Measurements from ENCODE around the gene PNLDC1. TPM values are rescaled to one million over a fixed set of nuclear protein-coding genes. Genes with fewer than 3 reads are reported as not detected.

Gene PNLDC1
- total RNA-seq, 1 experiment from 2014 or later = 0.20 TPM

- peaks cover 6% of the 10 kb centered on the region; the same call in 1 of the 2 replicates for H3F3A ChIP-seq (ENCODE audit: insufficient read depth, low read depth)
- TF ChIP-seq EZH2 (IDR thresholded peaks at IDR 0.05; ENCODE audit: low read depth) (no peak), CTCF (conservative IDR thresholded peaks at IDR 0.05) (no peak)
- no peaks in the 10 kb centered on the region for H4K20me1 ChIP-seq (ENCODE audit: insufficient read depth)
- no TSS peak for BruUV-seq (replicated peaks)
- no peaks in the 10 kb centered on the region for H3K27me3 ChIP-seq (ENCODE audit: insufficient read depth, low read depth)
- ChIA-PET POLR2A (ENCODE audit: unreplicated experiment) (no interaction called here), CTCF (no interaction called here)
- DNase-seq = no peak
- H3K9me3 ChIP-seq (ENCODE audit: insufficient read depth, low read depth) = no peaks in the 10 kb centered on the region
- intact Hi-C loops (cut with micrococcal nuclease; ENCODE audit: unreplicated experiment) = no loop called here
- H3K4me1 ChIP-seq (replicated peaks; ENCODE audit: insufficient read depth) = no peaks in the 10 kb centered on the region
- no peak overlapping the region for H3K4me3 ChIP-seq
- no peaks in the 10 kb centered on the region for H3K79me2 ChIP-seq (ENCODE audit: low read depth)
- no peak overlapping the region for H3K4me2 ChIP-seq
- no peak overlapping the region for H2AFZ ChIP-seq
- H3K9me2 ChIP-seq (ENCODE audit: insufficient read depth) = no peaks in the 10 kb centered on the region
- H3K36me3 ChIP-seq (ENCODE audit: low read depth) = peaks cover 10% of the 10 kb centered on the region; the same call in 1 of the 2 replicates
- no peak overlapping the region for H3K27ac ChIP-seq
Observed at GRCh38 chr6:159801935-159802334, 1.9 kb downstream of the PNLDC1 start.

GRCh38 chr6:159804504-159804903 lies 4.4 kb downstream of the PNLDC1 start:
- CTCF ChIA-PET = no interaction called here
- no peak for TF ChIP-seq CTCF (conservative IDR thresholded peaks at IDR 0.05)
- no peak for TF ChIP-seq EZH2 (IDR thresholded peaks at IDR 0.05; ENCODE audit: low read depth)
- no peaks in the 10 kb centered on the region for H3K36me3 ChIP-seq (ENCODE audit: low read depth)
- H2AFZ ChIP-seq = no peak overlapping the region
- no peak overlapping the region for H3K4me3 ChIP-seq
- H3K4me2 ChIP-seq = no peak overlapping the region
- H3K9me2 ChIP-seq (ENCODE audit: insufficient read depth) = no peaks in the 10 kb centered on the region
- DNase-seq = no peak
- no TSS peak for BruUV-seq (replicated peaks)
- no peaks in the 10 kb centered on the region for H4K20me1 ChIP-seq (ENCODE audit: insufficient read depth)
- no peaks in the 10 kb centered on the region for H3K27me3 ChIP-seq (ENCODE audit: insufficient read depth, low read depth)
- peaks cover 10% of the 10 kb centered on the region for H3K4me1 ChIP-seq (replicated peaks; ENCODE audit: insufficient read depth)
- POLR2A ChIA-PET (ENCODE audit: unreplicated experiment) = no interaction called here
- intact Hi-C loops (cut with micrococcal nuclease; ENCODE audit: unreplicated experiment) = no loop called here
- H3K27ac ChIP-seq = no peak overlapping the region
- H3F3A ChIP-seq (ENCODE audit: insufficient read depth, low read depth) = peaks cover 10% of the 10 kb centered on the region
- H3K79me2 ChIP-seq (ENCODE audit: low read depth) = no peaks in the 10 kb centered on the region
- H3K9me3 ChIP-seq (ENCODE audit: insufficient read depth, low read depth) = no peaks in the 10 kb centered on the region

- POLR2A ChIA-PET (ENCODE audit: unreplicated experiment) = no interaction called here
- intact Hi-C loops (cut with micrococcal nuclease; ENCODE audit: unreplicated experiment) = no loop called here
Observed at GRCh38 chr6:159805440-159806020, 5.5 kb downstream of the PNLDC1 start.

More at GRCh38 chr6:159805440-159806020, 5.5 kb downstream of the PNLDC1 start:
- H3K4me2 ChIP-seq = no peak overlapping the region
- H2AFZ ChIP-seq = no peak overlapping the region
- H3K4me1 ChIP-seq (replicated peaks; ENCODE audit: insufficient read depth) = peaks cover 10% of the 10 kb centered on the region
- H4K20me1 ChIP-seq (ENCODE audit: insufficient read depth) = no peaks in the 10 kb centered on the region
- TF ChIP-seq CTCF (conservative IDR thresholded peaks at IDR 0.05) (no peak), EZH2 (IDR thresholded peaks at IDR 0.05; ENCODE audit: low read depth) (no peak)
- H3K79me2 ChIP-seq (ENCODE audit: low read depth) = no peaks in the 10 kb centered on the region
- no peaks in the 10 kb centered on the region for H3K9me3 ChIP-seq (ENCODE audit: insufficient read depth, low read depth)
- peaks cover 10% of the 10 kb centered on the region for H3F3A ChIP-seq (ENCODE audit: insufficient read depth, low read depth)
- H3K36me3 ChIP-seq (ENCODE audit: low read depth) = no peaks in the 10 kb centered on the region
- CTCF ChIA-PET = no interaction called here
- H3K9me2 ChIP-seq (ENCODE audit: insufficient read depth) = no peaks in the 10 kb centered on the region
- no peak overlapping the region for H3K4me3 ChIP-seq
- no peak for DNase-seq
- H3K27me3 ChIP-seq (ENCODE audit: insufficient read depth, low read depth) = no peaks in the 10 kb centered on the region
- no peak overlapping the region for H3K27ac ChIP-seq
- no TSS peak for BruUV-seq (replicated peaks)

Measured in PC-9 (cell line).